GM06990 (cell line): ENCODE results near the gene AHCYL2.
"Not testable (repeated sequence)": the region's sequence is repeated elsewhere in the genome, so short reads cannot be mapped to it uniquely, and the experiment has no call there.

Experiments
- DNase-seq: peaks from one replicate; pipeline ENCODE4 v3.0.0-alpha.2; 2011; ENCODE audit not compliant: insufficient read length; ENCODE audit errors: extremely low read depth
- H3K27me3 ChIP-seq: replicated peaks from 2 replicates; pipeline ENCODE4 v1.6.0; 2011; ENCODE audit warnings: low read length; ENCODE audit not compliant: control insufficient read depth, insufficient read depth
- H3K36me3 ChIP-seq: 2 replicates; pipeline ENCODE4 v1.5.1; 2011; ENCODE audit warnings: low read length; ENCODE audit not compliant: control insufficient read depth, insufficient read depth
- H3K4me3 ChIP-seq: replicated peaks from 2 replicates; pipeline ENCODE4 v1.5.1; 2011; ENCODE audit warnings: low read depth, mild to moderate bottlenecking, control low read depth, low read length
- CTCF ChIP-seq: IDR thresholded peaks from 2 replicates; pipeline ENCODE4 v1.5.1; 2011; ENCODE audit warnings: low read length, control low read depth, mild to moderate bottlenecking, inconsistent platforms; ENCODE audit not compliant: insufficient read depth, poor library complexity, severe bottlenecking

The AHCYL2 gene

GRCh38 chr7:129368389-129368986 is 143.7 kb downstream of the AHCYL2 start:
- peak overlapping the region; percentile 53 for H3K4me3 ChIP-seq
- H3K36me3 ChIP-seq = no peaks in the 10 kb centered on the region
- no peak for TF ChIP-seq CTCF
- H3K27me3 ChIP-seq = no peaks in the 10 kb centered on the region
- DNase-seq = peak; percentile 52

DNA sequence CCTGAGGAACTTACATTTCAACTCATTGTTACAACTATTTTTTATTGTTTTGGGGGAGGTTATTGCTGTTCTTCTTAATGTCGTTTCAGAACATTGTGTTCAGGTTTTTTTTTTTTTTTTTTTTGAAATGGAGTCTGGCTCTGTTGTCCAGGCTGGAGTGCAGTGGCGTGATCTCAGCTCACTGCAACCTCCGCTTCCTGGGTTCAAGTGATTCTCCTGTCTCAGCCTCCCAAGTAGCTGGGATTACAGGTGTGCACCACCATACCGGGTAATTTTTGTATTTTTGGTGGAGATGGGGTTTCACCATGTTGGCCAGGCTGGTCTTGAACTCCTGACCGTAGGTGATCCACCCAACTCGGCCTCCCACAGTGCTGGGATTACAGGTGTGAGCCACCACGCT is 144.6 kb downstream of the AHCYL2 start:
- H3K4me3 ChIP-seq, DNase-seq, H3K27me3 ChIP-seq, H3K36me3 ChIP-seq: not testable (repeated sequence)

DNA sequence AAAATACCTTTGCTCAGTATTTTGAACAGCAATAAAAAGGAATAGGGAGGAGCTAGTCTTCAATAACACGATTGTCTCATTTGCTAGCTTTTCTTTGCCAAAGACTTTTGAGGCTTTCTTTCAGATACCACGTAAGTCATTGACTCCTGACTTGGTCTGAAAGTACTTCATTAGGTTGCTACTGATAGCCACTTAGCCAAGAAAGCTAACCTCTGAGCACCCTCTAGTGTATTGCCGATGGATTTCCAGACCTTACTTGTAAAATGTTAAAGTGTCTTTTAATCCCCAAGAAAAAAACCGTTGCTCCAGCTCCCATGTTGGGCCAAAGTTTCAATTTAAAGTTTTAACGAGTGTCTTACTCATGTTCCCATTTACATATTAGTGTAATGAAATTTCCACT is 146.0 kb downstream of the AHCYL2 start:
- DNase-seq = no peak
- H3K4me3 ChIP-seq = no peak overlapping the region
- H3K27me3 ChIP-seq = no peaks in the 10 kb centered on the region
- peak; percentile 26 for TF ChIP-seq CTCF
- no peaks in the 10 kb centered on the region for H3K36me3 ChIP-seq

- TF ChIP-seq CTCF = no peak
- H3K4me3 ChIP-seq = peak overlapping the region; percentile 27; the same call in 1 of the 2 replicates
Observed at GRCh38 chr7:129371487-129371886, 146.7 kb downstream of the AHCYL2 start.

GRCh38 chr7:129373651-129374428 is 149.0 kb downstream of the AHCYL2 start:
- Histone ChIP-seq H3K36me3 (no peaks in the 10 kb centered on the region), H3K4me3 (no peak overlapping the region), H3K27me3 (no peaks in the 10 kb centered on the region)
- TF ChIP-seq CTCF = no peak
- no peak for DNase-seq

More at GRCh38 chr7:129371487-129371886, 146.7 kb downstream of the AHCYL2 start:
- no peak for DNase-seq
- no peaks in the 10 kb centered on the region for H3K27me3 ChIP-seq
- H3K36me3 ChIP-seq = no peaks in the 10 kb centered on the region

GRCh38 chr7:129375141-129375938 is 150.5 kb downstream of the AHCYL2 start:
- Histone ChIP-seq H3K36me3 (no peaks in the 10 kb centered on the region), H3K4me3 (no peak overlapping the region), H3K27me3 (no peaks in the 10 kb centered on the region)
- DNase-seq = no peak
- TF ChIP-seq CTCF = no peak
